ENCODE results near the gene OCEL1. TPM values are rescaled to one million over a fixed set of nuclear protein-coding genes. Genes with fewer than 3 reads are reported as not detected.

OCEL1 gene
- total and polyA plus RNA-seq, 2 of the 13 experiments (the other 11 are each of a cell fraction or from before 2014, with no cell fraction given): 10.6 to 17.2 TPM

DNA sequence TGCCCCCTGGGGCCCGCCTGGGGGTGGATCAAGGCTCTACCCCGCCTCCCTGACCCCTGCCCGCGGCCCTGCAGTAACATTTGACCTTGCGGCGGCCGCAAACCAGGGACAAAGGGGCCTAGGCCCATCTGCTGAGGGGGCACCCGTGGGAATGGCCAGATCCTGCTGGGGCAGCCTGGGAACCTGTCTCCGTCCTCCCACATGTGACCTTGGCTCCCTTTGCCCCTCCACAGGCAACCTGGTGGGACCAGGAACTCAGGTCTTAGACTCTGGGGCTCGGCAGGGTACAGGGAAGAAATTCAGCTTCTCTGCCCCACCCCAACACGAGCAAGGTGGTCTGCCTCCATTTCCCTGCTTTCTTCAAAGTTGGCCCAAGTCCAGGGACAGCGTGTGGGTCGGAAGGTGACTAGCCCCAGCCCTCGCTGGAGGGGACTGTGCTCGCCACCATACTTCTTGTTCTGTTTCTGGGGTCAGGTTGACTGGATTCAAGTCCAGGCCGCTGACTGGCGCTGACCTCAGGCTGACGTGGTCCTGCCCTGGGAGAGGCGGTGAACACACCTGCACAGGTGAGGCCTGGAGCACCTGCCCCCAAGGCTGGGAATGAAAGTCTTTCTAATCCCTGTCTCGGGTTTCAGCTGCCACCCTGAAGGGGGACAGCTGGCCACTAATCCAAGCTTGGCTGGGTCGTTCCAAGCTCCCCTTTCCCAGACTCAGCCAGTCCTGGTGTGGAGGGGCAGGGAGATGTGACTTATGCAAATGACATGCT lies 22.2 kb downstream of the OCEL1 start (continued):
- TF ChIP-seq MBNL3 (CRISPR knock-in tag; conservative IDR thresholded peaks at IDR 0.05) (no peak), NCOA2 (CRISPR knock-in tag; IDR thresholded peaks at IDR 0.05) (peak; percentile 96), THAP11 (CRISPR knock-in tag; IDR thresholded peaks at IDR 0.05) (peak; percentile 81), BRCA1 (CRISPR knock-in tag; IDR thresholded peaks at IDR 0.05) (no peak), YEATS4 (CRISPR knock-in tag; IDR thresholded peaks at IDR 0.05; ENCODE audit: borderline replicate concordance) (peak; percentile 70), FOXK2 (IDR thresholded peaks at IDR 0.05) (no peak), IKZF1 (IDR thresholded peaks at IDR 0.05) (no peak), SOX6 (IDR thresholded peaks at IDR 0.05) (no peak), SOX6 (CRISPR knock-in tag; IDR thresholded peaks at IDR 0.05) (peak; percentile 96), ZIK1 (CRISPR knock-in tag; IDR thresholded peaks at IDR 0.05; ENCODE audit: borderline replicate concordance, low read depth) (no peak), FOXC1 (CRISPR knock-in tag; IDR thresholded peaks at IDR 0.05; ENCODE audit: borderline replicate concordance) (peak; percentile 69), RBFOX2 (IDR thresholded peaks at IDR 0.05; ENCODE audit: low read depth, low read length) (peak; percentile 73), FOSL2 (CRISPR knock-in tag; IDR thresholded peaks at IDR 0.05) (peak; percentile 82), RORA (CRISPR knock-in tag; IDR thresholded peaks at IDR 0.05) (no peak), RARA (CRISPR knock-in tag; IDR thresholded peaks at IDR 0.05) (peak; percentile 99), ZNF20 (CRISPR knock-in tag; IDR thresholded peaks at IDR 0.05) (0 out of 2 replicates have a peak, but pooled peaks have one; percentile 72), ARNTL (CRISPR knock-in tag; IDR thresholded peaks at IDR 0.05) (peak; percentile 92), HNRNPL (IDR thresholded peaks at IDR 0.05; ENCODE audit: low read depth, low read length) (peak; percentile 94), ZNF556 (CRISPR knock-in tag; IDR thresholded peaks at IDR 0.05; ENCODE audit: borderline replicate concordance) (0 out of 2 replicates have a peak, but pooled peaks have one; percentile 58), GABPA (IDR thresholded peaks at IDR 0.05; ENCODE audit: low read depth, low read length) (no peak), GABPA (CRISPR knock-in tag; IDR thresholded peaks at IDR 0.05; ENCODE audit: low read depth) (peak; percentile 59; the same call in 1 of the 2 replicates), ZNF30 (CRISPR knock-in tag; IDR thresholded peaks at IDR 0.05) (peak; percentile 87; the same call in 1 of the 2 replicates)
- TF ChIP-seq, protein P1, sequence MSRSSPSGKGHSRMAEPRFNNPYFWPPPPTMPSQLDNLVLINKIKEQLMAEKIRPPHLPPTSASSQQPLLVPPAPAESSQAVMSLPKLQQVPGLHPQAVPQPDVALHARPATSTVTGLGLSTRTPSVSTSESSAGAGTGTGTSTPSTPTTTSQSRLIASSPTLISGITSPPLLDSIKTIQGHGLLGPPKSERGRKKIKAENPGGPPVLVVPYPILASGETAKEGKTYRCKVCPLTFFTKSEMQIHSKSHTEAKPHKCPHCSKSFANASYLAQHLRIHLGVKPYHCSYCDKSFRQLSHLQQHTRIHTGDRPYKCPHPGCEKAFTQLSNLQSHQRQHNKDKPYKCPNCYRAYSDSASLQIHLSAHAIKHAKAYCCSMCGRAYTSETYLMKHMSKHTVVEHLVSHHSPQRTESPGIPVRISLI (CRISPR knock-in tag; IDR thresholded peaks at IDR 0.05; ENCODE audit: borderline replicate concordance): peak; percentile 75
- TF ChIP-seq, protein P2, sequence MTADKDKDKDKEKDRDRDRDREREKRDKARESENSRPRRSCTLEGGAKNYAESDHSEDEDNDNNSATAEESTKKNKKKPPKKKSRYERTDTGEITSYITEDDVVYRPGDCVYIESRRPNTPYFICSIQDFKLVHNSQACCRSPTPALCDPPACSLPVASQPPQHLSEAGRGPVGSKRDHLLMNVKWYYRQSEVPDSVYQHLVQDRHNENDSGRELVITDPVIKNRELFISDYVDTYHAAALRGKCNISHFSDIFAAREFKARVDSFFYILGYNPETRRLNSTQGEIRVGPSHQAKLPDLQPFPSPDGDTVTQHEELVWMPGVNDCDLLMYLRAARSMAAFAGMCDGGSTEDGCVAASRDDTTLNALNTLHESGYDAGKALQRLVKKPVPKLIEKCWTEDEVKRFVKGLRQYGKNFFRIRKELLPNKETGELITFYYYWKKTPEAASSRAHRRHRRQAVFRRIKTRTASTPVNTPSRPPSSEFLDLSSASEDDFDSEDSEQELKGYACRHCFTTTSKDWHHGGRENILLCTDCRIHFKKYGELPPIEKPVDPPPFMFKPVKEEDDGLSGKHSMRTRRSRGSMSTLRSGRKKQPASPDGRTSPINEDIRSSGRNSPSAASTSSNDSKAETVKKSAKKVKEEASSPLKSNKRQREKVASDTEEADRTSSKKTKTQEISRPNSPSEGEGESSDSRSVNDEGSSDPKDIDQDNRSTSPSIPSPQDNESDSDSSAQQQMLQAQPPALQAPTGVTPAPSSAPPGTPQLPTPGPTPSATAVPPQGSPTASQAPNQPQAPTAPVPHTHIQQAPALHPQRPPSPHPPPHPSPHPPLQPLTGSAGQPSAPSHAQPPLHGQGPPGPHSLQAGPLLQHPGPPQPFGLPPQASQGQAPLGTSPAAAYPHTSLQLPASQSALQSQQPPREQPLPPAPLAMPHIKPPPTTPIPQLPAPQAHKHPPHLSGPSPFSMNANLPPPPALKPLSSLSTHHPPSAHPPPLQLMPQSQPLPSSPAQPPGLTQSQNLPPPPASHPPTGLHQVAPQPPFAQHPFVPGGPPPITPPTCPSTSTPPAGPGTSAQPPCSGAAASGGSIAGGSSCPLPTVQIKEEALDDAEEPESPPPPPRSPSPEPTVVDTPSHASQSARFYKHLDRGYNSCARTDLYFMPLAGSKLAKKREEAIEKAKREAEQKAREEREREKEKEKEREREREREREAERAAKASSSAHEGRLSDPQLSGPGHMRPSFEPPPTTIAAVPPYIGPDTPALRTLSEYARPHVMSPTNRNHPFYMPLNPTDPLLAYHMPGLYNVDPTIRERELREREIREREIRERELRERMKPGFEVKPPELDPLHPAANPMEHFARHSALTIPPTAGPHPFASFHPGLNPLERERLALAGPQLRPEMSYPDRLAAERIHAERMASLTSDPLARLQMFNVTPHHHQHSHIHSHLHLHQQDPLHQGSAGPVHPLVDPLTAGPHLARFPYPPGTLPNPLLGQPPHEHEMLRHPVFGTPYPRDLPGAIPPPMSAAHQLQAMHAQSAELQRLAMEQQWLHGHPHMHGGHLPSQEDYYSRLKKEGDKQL (CRISPR knock-in tag; IDR thresholded peaks at IDR 0.05; ENCODE audit: low read depth): peak; percentile 97
- TF ChIP-seq, protein P3, sequence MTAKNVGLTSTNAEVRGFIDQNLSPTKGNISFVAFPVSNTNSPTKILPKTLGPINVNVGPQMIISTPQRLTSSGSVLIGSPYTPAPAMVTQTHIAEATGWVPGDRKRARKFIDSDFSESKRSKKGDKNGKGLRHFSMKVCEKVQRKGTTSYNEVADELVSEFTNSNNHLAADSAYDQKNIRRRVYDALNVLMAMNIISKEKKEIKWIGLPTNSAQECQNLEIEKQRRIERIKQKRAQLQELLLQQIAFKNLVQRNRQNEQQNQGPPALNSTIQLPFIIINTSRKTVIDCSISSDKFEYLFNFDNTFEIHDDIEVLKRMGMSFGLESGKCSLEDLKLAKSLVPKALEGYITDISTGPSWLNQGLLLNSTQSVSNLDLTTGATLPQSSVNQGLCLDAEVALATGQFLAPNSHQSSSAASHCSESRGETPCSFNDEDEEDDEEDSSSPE (CRISPR knock-in tag; IDR thresholded peaks at IDR 0.05): peak; percentile 42; the same call in 1 of the 2 replicates

Measured in HepG2 (cell line).